Neural progenitor cell (in vitro differentiated cells): Measurements from ENCODE around the gene OR9K2. TPM values are rescaled to one million over a fixed set of nuclear protein-coding genes. Genes with fewer than 3 reads are reported as not detected.
A peak's percentile ranks its signal among the peaks of the same experiment; 100 is the strongest.

Source experiments
- DNase-seq: peaks from one replicate; pipeline ENCODE4 v3.0.0-alpha.2; 2016; ENCODE audit warnings: low spot score
- H2AFZ ChIP-seq: fragments of 200-600 bp; sonication (generic); replicated peaks from 2 replicates; pipeline ENCODE4 v1.6.1; 2016; ENCODE audit warnings: antibody characterized with exemption
- H3F3A ChIP-seq: fragments of 200-600 bp; sonication (generic); 2 replicates; pipeline ENCODE4 v1.6.1; 2016; ENCODE audit warnings: antibody characterized with exemption, low read depth
- H3K27ac ChIP-seq: fragments of 200-600 bp; sonication (generic); 2 replicates; pipeline ENCODE4 v1.5.1; 2016; ENCODE audit warnings: mild to moderate bottlenecking
- H3K27me3 ChIP-seq: fragments of 200-600 bp; sonication (generic); 2 replicates; pipeline ENCODE4 v1.6.1; 2016; ENCODE audit warnings: mild to moderate bottlenecking, moderate library complexity
- H3K36me3 ChIP-seq: fragments of 200-600 bp; sonication (generic); 2 replicates; pipeline ENCODE4 v1.5.1; 2016
- H3K4me1 ChIP-seq: fragments of 200-600 bp; sonication (generic); 2 replicates; pipeline ENCODE4 v1.6.1; 2016; ENCODE audit warnings: mixed run types
- H3K4me2 ChIP-seq: fragments of 200-600 bp; sonication (generic); 2 replicates; pipeline ENCODE4 v1.6.1; 2016
- H3K4me3 ChIP-seq: fragments of 200-600 bp; sonication (generic); 2 replicates; pipeline ENCODE4 v1.5.1; 2016
- H3K79me2 ChIP-seq: fragments of 200-600 bp; sonication (generic); 2 replicates; pipeline ENCODE4 v1.6.1; 2016; ENCODE audit warnings: low read depth
- H3K9ac ChIP-seq: fragments of 200-600 bp; sonication (generic); 2 replicates; pipeline ENCODE4 v1.6.1; 2016
- H3K9me3 ChIP-seq: fragments of 200-600 bp; sonication (generic); 2 replicates; pipeline ENCODE4 v1.5.1; 2016; ENCODE audit warnings: low read depth
- H4K20me1 ChIP-seq: fragments of 200-600 bp; sonication (generic); 2 replicates; pipeline ENCODE4 v1.6.1; 2016; ENCODE audit warnings: low read depth
- H3K27ac Mint-ChIP-seq: 3 replicates; pipeline ENCODE4 v1.8.0; 2021; ENCODE audit warnings: mixed read lengths
- H3K27me3 Mint-ChIP-seq: 2 replicates; pipeline ENCODE4 v1.8.0; 2022; ENCODE audit warnings: low read depth, mild to moderate bottlenecking, inconsistent platforms, moderate library complexity, mixed read lengths; ENCODE audit not compliant: insufficient read depth
- H3K36me3 Mint-ChIP-seq: 3 replicates; pipeline ENCODE4 v1.8.0; 2021; ENCODE audit warnings: mixed read lengths
- H3K4me1 Mint-ChIP-seq: 3 replicates; pipeline ENCODE4 v1.8.0; 2021; ENCODE audit warnings: mixed read lengths
- H3K4me3 Mint-ChIP-seq: 3 replicates; pipeline ENCODE4 v1.8.0; 2021; ENCODE audit warnings: mild to moderate bottlenecking, moderate library complexity, mixed read lengths
- H3K9me3 Mint-ChIP-seq: 3 replicates; pipeline ENCODE4 v1.8.0; 2020; ENCODE audit warnings: mixed read lengths
- EZH2 ChIP-seq: fragments of 200-600 bp; sonication (generic); IDR thresholded peaks from 2 replicates; pipeline ENCODE4 v1.6.1; 2017; ENCODE audit warnings: antibody characterized with exemption, mild to moderate bottlenecking, moderate library complexity
- EZH2phosphoT487 ChIP-seq: fragments of 200-600 bp; sonication (generic); IDR thresholded peaks from 2 replicates; pipeline ENCODE4 v1.6.1; 2017; ENCODE audit warnings: antibody characterized with exemption
- total RNA-seq: library from RNA; depleted of rRNA; stranded (reverse); fragments of >200 nt; gene quantifications from 2 replicates; pipeline ENCODE4 v1.2.3, GENCODE V29; 2015; ENCODE audit warnings: low replicate concordance
- TF ChIP-seq, protein P1 (sequence below): fragments of 200-600 bp; sonication (generic); IDR thresholded peaks from 2 replicates; pipeline ENCODE4 v1.5.1; 2017; ENCODE audit warnings: antibody characterized with exemption, mild to moderate bottlenecking

The OR9K2 gene
- total RNA-seq, 1 donor from 2014 or later: not detected

DNA sequence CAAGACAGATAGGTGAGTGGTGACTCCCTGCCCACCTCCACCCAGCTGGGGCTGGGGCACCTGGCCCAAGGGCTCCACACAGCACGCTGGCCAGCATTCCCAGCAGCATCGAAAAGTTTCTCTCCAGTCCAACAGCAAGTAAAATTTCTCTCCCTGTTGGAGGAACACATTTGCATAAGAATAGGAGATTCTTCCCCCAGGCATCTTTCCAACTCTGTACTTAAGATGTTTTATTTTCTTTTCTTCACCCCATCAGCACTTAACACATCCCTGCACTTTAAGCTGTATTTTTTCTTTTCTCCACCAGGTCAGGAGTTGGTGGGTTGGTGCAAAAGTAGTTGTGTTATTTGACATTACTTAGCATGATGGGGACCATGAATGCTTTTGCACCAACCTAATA lies 47.2 kb downstream of the OR9K2 start:
- H3K36me3 Mint-ChIP-seq: no peaks in the 10 kb centered on the region
- TF ChIP-seq EZH2: no peak
- no peak for TF ChIP-seq EZH2phosphoT487
- TF ChIP-seq, protein P1, sequence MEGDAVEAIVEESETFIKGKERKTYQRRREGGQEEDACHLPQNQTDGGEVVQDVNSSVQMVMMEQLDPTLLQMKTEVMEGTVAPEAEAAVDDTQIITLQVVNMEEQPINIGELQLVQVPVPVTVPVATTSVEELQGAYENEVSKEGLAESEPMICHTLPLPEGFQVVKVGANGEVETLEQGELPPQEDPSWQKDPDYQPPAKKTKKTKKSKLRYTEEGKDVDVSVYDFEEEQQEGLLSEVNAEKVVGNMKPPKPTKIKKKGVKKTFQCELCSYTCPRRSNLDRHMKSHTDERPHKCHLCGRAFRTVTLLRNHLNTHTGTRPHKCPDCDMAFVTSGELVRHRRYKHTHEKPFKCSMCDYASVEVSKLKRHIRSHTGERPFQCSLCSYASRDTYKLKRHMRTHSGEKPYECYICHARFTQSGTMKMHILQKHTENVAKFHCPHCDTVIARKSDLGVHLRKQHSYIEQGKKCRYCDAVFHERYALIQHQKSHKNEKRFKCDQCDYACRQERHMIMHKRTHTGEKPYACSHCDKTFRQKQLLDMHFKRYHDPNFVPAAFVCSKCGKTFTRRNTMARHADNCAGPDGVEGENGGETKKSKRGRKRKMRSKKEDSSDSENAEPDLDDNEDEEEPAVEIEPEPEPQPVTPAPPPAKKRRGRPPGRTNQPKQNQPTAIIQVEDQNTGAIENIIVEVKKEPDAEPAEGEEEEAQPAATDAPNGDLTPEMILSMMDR: no peak
- H3K9me3 ChIP-seq: no peaks in the 10 kb centered on the region
- no peak overlapping the region for H3K27ac Mint-ChIP-seq
- no peak overlapping the region for H3K4me3 ChIP-seq
- H3K79me2 ChIP-seq: no peaks in the 10 kb centered on the region
- H3K4me1 ChIP-seq: no peaks in the 10 kb centered on the region
- no peaks in the 10 kb centered on the region for H3K9me3 Mint-ChIP-seq
- H3K4me3 Mint-ChIP-seq: no peak overlapping the region
- peaks cover 2% of the 10 kb centered on the region for H3K27me3 Mint-ChIP-seq
- H3K36me3 ChIP-seq: no peaks in the 10 kb centered on the region
- H3K4me2 ChIP-seq: no peak overlapping the region
- H3K9ac ChIP-seq: no peak overlapping the region
- no peaks in the 10 kb centered on the region for H4K20me1 ChIP-seq
- DNase-seq: no peak
- H3F3A ChIP-seq: no peaks in the 10 kb centered on the region
- H3K4me1 Mint-ChIP-seq: no peaks in the 10 kb centered on the region
- no peaks in the 10 kb centered on the region for H3K27me3 ChIP-seq
- H3K27ac ChIP-seq: no peak overlapping the region
- peak overlapping the region; percentile 84 for H2AFZ ChIP-seq

Other genes with a start within 250 kb of the OR9K2 start
- not detected in 2 replicates for gene TESPA1, start 141.6 kb upstream of the OR9K2 start, total RNA-seq
- gene NEUROD4, start 106.4 kb upstream of the OR9K2 start, total RNA-seq: 0.62 and 1.8 TPM in 2 replicates
- gene OR10A7, start 94.6 kb downstream of the OR9K2 start, total RNA-seq: not detected in 2 replicates
- not detected in 2 replicates for gene OR6C74, start 118.2 kb downstream of the OR9K2 start, total RNA-seq
- not detected in 2 replicates for gene OR6C6, start 170.2 kb downstream of the OR9K2 start, total RNA-seq
- not detected in 2 replicates for gene OR6C1, start 187.9 kb downstream of the OR9K2 start, total RNA-seq
- gene OR6C3, start 204.3 kb downstream of the OR9K2 start, total RNA-seq: not detected in 2 replicates
- gene OR6C75, start 236.6 kb downstream of the OR9K2 start, total RNA-seq: not detected in 2 replicates